ENCODE measurements around the gene OCA2.

DNA sequence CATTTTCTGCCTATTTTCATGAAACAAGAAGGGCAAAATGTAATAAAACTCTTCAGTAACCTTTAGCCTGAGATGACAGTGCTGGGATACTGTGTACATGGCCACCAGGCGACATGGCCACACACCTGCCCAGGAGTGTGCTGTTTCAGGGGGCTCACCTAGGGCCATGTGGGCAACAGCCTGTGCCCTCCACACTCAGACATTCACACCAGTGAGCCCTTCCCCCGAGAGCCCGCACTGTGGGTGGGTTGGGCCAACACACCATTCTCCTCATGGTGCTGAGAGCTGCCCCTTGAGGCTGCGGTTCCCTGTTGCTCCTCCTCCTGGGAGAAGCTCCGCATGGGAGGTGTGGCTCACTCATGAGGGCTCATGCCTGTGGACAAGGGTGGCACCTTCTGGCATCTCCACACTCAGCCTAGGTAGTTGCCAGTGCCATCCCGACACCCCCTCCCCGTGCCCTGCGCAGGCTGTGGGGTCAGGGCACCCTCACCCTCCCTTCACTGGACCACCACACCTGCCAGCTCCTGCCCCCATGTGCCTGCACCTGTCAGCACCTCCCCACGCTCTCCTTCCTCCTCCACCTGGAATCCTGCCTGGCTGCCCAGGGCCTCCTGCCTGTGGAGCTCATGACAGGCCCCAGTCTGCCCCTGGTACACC, 19.7 kb downstream of the OCA2 start:
- TF ChIP-seq, protein P1, sequence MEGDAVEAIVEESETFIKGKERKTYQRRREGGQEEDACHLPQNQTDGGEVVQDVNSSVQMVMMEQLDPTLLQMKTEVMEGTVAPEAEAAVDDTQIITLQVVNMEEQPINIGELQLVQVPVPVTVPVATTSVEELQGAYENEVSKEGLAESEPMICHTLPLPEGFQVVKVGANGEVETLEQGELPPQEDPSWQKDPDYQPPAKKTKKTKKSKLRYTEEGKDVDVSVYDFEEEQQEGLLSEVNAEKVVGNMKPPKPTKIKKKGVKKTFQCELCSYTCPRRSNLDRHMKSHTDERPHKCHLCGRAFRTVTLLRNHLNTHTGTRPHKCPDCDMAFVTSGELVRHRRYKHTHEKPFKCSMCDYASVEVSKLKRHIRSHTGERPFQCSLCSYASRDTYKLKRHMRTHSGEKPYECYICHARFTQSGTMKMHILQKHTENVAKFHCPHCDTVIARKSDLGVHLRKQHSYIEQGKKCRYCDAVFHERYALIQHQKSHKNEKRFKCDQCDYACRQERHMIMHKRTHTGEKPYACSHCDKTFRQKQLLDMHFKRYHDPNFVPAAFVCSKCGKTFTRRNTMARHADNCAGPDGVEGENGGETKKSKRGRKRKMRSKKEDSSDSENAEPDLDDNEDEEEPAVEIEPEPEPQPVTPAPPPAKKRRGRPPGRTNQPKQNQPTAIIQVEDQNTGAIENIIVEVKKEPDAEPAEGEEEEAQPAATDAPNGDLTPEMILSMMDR (IDR thresholded peaks at IDR 0.05) = no peak
- no peak for TF ChIP-seq POLR2A (IDR thresholded peaks at IDR 0.05)

Measured in heart left ventricle (tissue), 13 donors.